ENCODE results near the gene SLC35E2B.

- TF ChIP-seq, protein P1, sequence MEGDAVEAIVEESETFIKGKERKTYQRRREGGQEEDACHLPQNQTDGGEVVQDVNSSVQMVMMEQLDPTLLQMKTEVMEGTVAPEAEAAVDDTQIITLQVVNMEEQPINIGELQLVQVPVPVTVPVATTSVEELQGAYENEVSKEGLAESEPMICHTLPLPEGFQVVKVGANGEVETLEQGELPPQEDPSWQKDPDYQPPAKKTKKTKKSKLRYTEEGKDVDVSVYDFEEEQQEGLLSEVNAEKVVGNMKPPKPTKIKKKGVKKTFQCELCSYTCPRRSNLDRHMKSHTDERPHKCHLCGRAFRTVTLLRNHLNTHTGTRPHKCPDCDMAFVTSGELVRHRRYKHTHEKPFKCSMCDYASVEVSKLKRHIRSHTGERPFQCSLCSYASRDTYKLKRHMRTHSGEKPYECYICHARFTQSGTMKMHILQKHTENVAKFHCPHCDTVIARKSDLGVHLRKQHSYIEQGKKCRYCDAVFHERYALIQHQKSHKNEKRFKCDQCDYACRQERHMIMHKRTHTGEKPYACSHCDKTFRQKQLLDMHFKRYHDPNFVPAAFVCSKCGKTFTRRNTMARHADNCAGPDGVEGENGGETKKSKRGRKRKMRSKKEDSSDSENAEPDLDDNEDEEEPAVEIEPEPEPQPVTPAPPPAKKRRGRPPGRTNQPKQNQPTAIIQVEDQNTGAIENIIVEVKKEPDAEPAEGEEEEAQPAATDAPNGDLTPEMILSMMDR (IDR thresholded peaks at IDR 0.05): no peak
- TF ChIP-seq POLR2A (IDR thresholded peaks at IDR 0.05): no peak
These were observed 63.0 kb downstream of the SLC35E2B start for GRCh38 chr1:1629430-1630190.

Data from testis (tissue), 2 donors.